HG03095 (cell line): Measurements from ENCODE around the gene SOST.

Experiments used
- ATAC-seq: cut with Tn5 transposase; IDR thresholded peaks from one replicate; pipeline ENCODE4 v1.9.1; 2021; ENCODE audit warnings: moderate library complexity; ENCODE audit not compliant: unreplicated experiment

Gene SOST

DNA sequence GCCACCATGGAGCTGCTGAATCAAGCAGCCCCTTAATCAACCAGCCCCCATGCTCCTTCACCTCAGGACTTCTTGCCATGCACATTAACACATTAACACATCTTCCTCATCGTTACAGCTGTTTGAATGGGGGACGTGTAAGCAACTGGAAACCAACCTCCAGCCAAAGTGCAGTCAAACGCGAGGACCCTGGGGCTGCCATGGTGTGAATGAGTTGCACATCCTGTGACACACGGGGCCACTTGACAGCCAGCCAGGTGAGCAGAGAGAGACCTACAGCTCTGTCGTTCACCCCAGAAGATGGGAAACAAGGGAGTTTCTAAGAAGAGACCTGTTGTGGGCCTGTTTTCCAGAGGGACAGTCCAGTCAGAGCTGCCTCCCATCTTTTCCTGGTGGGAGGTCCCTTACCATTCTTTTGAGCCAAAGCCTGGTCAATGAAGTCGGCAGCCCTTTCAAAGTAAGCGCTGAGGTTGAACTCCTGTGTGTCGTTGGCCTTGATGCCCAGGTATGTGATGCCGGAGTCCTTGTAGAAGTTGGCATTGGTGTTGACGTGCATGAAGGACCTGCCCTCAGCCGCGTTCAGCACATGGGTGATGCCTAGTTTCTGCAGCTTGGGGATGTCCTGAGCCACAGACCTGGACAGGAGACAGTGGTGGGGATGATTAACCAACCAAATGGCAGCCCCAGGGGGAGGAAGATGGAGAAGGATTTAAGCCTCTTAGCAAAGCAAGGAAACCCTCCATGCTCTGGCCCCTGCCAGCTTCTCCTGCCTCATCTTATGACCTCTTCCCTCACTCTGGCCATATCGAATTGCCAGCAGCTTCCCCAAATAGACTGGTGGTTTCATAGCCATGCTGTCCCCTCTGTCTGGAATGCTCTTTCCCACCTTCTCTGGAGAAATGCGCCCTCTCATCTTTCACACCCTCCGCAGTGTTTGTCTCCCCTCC is 16.0 kb upstream of the SOST start:
- no peak for ATAC-seq

DNA sequence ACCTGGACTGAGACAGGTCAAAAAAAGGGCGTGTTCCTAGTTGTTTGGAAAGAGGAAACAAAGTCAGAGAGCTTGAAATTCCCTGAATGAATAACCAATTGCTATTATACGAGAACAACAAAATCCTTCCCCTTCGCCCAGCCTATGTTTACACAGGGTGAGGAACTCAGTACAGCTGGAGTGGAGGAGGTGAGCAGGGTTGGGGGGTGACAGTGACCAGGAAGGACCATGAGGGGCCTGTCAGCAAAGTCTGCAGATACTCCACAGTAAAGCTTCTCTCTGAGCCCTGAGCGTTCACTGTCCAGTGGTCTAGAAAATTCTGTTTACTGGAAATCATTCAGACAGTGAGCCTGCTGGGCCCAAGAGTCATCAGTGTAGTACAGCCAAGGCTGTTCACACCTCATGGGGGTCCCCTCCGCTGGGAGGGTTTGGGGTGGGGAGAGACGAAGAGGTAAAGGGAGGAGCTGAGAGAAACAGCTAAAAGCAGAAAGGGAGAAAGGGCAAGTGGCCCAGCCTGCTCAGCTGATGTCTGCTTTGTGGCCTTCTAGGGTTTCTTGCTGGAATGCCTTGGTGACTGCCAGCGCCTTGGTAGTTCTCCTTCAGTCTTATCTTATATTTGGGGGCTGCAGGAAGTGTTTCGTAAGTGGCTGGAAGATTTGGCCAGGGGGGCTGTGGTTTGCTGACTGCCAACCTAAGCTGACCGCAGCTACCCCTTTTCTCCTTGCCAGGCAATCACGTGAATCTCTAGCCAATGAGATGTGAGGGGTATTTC is 14.5 kb upstream of the SOST start:
- no peak for ATAC-seq

DNA sequence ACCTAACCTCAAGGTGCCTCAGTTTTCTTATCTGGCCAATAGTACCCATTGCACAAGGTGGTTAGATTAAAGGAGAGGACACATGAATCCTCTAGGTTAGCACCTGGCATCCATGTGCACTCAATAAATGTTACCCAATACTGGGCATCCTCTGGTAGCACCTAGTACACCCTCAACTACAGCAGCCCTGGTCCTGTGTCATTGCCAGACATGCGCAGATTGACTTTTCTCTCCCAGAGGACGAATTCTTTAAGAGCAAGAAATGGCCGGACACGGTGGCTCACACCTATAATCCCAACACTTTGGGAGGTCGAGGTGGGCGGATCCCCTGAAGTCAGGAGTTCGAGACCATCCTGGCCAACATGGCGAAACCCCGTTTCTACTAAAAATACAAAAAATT is 12.9 kb upstream of the SOST start:
- ATAC-seq, result no peak

DNA sequence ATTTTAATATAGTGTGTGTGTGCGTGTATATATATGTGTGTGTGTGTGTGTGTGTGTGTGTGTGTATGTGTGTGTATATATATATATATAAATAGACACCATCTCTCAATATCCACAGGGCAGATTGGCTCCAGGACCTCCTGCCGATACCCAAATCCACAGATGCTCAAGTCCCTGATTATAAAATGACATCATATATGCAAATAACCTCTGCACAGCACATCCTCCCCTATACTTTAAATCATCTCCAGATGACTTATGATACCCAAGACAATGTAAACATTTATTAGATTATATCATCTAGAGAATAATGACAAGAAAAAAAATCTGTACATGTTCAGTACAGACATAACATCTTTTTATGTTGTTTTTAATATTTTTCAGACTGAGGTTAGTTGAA is 12.4 kb upstream of the SOST start:
- ATAC-seq, result no peak

DNA sequence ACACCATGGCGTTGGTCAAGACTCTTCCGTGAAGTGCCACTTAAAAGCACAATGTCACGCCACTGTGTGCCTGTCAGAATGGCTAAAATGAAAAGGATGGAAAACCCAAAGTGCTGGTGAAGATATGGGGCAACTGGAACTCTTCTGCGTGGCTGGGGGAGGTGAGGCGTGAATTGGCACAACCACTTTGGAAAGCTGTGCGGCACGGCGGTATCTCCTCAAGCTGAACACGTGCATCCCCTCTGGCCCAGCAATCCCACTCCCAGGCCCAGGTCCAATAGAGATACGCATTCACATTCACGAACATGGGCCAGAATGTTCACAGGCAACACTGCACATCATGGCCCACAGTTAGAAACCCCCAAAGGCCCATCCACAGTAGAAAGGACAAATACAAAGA is 11.3 kb upstream of the SOST start:
- no peak for ATAC-seq

DNA sequence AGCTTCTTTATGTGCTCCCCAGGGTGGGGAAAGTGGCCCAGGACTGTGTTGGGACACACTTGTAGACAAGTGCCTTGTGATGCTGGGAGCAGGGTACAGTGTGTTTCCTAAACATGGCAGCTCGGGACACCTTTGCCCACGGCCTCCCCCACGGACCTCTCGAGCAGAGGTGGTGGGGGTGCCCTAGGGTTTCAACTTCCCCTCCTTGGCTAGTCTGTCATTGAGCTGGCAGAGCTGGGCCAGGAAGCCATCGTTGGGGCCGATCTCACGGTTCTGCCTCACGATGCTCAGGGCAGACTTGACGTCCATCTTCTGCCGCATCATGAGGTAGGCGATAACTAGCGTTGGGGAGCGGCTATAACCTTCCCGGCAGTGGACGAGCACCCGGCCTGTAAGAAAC is 10.8 kb upstream of the SOST start:
- ATAC-seq, result no peak

DNA sequence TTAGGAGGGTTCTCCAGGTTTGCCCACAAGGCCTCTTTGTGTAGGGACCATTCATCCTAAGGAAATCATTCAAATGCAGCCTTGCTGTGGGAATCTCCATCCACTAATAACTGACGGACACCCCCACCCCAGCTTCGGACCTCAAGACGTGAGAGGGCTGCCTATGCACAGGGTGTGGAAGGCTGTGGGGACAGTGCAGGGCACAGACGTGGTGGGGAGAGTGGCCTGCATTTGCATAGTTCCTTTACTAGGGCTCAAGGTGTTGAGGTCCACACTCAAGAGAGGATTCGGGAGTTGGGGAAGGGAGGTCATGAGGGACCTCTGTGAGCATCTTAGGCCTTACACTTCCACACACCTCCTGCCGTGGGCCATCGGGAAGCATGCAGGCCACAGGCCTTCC is 10.4 kb upstream of the SOST start:
- ATAC-seq, result no peak

DNA sequence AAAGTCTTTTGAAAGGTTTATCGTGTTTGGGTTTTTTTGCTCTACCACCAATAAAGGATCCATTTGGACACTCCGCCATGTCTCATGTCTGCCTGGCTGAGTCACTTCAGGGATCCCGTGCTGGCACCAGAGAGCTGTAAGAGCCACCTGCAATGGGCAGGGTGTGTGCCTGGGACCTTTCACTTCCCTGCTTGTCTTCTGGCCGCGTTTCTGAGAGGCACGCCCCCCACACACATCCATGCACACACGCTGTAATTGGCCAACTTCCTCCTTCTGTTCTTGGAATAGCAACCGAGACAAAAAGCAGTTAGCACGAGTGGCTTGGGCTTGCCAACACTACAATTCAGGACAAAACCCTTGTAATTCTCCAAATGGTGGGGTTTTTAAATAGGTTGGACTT is 9.8 kb upstream of the SOST start:
- ATAC-seq, result no peak

DNA sequence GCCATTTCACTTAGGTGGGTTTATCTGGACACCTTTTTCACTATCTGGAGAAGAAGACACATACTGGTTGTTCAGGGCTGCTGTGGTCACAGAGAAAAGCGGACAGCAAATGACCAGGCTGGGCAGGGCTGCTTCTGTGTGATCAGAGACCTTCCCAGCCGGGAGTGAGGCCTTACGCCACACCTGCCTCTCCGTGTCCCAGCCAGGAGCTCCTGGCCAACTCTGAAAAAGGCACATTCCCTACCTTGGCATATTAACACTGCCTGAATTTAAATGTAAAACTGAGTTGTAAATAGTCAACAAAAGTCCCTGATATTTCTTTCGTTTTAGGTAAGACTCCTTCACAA is 9.1 kb upstream of the SOST start:
- no peak for ATAC-seq

DNA sequence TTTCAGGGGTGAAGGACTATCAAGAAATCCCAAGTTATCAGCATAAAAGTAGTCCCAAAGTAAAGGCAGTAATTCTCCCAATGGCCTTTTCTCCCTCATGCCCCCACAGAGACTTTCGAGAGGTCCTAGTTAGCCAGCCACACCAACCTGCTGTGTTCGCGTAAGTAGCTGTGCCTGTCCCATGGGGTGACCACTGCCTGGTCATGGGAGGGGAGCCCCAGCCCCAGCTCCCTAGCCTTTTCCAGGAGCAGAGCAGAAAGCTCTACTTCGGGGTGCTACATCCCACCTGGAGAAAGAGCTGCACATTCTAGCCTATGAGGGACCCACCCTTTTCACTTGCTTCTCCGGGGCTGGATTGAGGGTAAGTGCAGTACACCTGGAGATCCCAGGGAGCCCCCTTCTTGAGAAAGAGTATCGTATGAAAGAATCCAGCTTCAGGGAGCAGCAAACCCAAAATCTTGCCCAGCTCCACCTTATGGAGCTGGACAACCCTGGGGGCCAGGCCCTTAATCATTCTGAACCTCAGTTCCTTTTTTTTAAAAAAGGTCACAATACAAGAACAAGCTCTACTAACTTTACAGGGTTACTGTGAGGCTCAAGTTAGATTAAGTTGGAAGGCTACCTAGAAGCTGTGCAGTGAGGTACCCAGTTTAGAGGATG is 8.6 kb upstream of the SOST start:
- ATAC-seq, result no peak

DNA sequence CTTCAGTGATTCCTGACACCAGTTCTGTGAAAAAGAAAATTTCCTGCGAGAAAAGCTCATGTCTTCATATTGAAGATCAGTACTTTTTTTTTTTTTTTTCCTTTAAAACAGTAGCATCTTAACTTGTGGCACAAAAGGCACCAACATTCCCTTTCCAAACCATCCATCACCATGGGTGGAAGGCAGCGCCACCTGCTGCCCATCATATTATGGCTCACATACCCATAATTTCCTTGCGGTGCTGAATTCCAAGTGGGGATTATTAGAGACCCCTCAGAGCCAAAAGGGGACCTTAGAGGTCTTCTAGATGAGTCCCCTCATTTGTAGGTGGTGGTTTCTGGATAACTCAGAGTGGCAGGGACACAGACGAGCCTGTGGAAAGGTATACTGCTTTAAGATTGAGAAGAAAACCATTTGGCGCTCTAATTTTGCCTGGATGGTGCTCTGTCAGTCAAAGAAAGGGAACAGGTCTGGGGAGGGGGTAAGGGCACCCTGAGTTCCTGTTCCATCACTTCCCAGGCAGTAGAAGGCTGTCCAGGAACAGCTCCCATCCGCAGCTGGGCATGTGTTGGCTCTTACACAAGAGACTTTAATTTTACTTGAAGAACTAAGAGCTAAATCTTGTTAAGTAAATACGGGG is 7.9 kb upstream of the SOST start:
- ATAC-seq, result no peak

DNA sequence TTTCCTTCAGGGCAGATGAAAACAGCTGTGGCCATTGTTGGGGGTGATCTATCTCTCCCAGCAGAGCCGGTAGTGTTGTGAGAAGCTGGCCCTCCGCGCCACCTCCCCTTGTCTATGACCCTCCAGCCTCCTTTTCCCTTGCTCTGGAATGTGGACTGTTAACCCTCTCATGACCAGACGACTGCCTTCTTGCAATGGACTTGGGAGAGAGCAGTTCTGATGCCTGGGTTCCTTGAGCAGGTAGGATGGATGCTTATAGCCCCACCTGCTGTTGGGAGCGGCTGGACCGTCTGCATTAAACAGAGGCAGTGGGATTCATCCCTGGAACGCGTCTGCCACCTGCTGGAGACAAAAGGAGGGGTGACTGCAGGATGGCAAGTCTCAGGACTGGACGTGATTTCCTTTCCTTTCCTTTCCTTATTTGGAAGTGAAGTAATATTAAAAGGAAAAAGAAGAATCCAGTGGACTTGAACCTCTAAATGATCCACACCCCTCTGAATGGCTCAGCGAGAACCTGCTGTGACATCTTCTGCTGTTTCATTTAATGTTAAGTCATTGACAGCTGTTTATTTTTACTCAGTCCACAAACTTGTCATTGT is 1.8 kb upstream of the SOST start:
- ATAC-seq, result peak; percentile 68

DNA sequence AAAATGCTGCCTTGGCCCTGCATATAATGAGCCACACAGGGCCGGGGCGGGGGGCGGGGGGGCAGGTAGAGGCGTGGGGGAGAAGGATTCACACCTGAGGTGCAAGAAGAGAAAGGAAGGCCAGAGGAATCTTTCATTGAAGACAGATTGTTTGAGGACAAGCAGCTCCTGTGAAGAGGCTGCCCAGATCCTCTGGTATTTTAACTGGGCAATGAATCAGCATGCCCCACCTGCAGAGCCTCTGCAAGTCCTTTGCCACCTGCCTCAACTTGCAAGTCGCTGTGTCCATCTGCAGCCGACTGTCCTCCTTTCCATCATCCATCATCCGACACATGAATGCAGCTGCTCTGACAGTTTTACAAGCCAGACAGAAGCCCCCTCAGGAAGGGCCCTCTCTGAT is 1.2 kb upstream of the SOST start:
- ATAC-seq, result no peak

DNA sequence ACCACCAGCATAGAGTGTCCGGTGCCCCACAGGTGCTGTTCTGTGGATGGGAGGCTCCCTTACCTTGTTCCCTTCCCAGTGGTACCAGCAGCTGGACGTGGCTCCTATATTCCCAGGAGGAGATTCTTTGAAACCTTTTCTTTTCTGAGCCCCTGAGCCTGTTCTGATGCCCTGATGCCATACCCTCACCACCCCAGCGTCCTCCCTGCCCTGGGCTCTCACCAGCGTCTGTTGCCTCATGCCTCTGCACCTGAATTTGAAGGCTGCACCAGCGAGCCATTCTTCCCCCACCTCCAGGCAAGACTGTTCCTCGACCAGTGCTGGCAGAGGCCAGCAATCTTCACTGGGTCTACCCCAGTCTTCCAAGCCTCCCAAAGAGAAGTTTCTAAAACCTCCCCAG is 505 bp downstream of the SOST start:
- ATAC-seq, result no peak

DNA sequence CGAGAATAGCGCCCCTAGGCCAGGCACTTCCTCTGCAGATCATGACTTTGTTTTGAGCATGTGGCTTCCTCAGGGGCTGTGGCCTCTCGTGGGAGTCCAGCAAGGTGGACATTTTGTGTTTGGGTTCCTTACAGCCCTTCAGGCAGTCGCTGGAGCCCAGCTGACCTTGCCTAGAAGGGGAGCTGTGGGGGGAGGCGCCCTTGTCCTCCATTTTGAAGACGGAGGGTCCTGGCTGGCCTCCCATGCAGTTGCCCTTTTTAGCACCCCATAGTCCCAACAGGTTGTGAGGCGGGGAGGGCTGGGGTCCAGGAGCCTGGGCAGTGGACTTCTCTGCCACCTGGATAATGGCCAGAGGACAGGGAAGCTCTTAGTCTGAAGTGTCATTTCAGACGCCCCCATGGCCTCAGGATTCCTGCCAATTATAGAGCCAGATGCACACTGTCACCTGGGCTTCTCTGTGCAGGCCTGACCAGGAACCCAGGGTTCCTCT is 1.4 kb downstream of the SOST start:
- ATAC-seq, result no peak

DNA sequence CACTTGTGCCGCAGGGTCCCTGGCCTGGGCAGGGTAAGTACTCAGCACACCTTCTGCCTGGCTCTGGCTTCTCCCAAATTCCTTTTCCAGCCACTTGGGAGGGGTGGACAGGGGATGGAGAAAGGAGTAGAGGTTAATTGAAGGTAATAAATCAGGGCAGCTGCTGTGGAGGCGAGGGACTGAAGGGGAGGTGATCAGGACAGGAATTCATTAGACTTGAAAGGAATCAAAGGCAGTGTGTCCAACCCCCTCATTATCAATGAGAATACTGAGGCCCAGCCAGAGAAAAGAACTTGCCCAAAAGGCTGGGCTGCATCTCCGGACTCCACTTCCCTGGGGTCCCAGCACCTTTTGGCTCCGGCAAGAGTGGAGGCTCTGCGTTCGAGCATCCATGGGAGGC is 2.4 kb downstream of the SOST start:
- no peak for ATAC-seq

DNA sequence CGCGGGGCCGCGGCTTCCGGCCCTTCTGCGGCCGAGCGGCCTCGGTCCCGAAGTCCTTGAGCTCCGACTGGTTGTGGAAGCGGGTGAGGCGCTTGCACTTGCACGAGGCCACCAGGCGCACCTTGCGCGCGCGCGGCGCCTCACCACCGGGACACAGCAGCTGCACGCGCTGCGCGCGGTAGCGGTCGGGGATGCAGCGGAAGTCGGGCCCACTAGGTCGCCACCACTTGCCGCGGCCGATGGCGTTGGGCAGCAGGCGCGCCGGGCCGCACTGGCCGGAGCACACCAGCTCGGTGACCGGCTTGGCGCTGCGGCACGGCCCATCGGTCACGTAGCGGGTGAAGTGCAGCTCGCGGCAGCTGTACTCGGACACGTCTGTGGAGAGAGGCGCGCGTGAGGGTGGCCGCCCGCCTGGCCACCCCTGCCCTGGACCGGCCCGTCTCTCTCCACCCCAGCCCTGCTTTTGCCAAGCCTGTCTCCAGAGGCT is 3.2 kb downstream of the SOST start:
- ATAC-seq, result no peak

DNA sequence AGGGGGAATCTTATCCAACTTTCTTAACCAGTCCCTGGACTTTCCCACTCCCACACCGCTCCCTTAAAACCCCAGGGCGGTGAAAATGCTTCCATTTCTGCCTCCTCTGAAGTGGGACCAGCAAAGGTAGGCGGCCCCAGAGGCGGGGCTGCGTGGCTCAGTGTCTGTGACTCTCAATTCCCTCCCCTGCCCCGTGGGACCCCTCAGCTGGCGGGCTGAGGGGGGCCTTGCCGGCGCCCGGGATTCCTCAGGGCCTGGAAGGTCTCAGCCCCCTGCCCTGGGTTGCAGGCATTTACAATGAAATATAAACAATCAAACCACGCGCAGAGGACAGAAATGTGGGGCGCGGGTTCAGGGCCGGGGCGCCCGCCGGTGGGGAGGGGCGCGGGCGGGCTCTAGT is 3.6 kb downstream of the SOST start:
- ATAC-seq, result no peak

DNA sequence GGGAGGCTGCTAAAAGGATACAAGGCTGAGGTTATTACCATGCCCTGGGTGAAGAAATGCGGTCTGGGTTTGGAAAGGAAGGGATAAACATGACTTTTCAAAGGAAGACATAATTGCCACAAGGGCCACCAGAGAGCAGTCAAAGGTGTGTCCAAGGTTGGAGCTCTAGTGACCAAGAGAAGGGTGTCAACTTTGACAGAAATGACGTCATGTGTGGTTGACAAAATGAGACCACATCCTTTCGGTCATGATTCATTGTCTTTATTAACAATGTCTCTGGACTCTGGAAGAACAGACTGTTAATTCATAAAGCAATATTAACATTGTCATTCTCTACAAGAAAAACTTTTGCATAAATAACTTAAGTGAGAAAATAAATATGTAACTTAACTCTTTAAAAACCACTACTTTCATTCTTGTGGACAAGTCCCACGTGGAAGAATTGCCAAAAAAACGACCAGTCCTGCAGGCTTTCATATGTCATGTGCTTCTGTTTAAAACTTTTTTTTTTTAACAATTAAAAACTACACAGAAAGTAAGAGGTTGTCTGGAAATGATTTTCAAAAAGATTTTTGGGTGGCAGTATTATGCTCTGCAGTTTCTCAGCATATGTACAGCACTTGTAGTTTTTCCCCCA is 5.0 kb downstream of the SOST start:
- no peak for ATAC-seq

DNA sequence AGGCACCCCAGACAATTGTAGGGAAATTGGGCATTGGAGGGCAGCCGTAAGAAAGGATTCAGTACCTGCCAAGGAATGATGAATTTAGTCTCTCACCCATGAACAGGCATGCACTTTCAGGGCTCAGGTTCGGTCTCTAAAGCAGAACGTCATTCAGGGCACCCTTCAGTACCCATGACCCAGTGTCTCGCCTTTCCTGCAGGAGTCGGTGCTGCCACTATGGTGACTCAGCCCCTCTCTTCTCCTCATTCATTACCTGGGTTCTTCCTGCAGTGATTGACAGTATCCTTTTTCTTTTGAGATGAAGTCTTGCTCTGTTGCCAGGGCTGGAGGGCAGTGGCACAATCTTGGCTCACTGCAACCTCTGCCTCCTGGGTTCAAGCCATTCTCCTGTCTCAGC is 8.4 kb downstream of the SOST start:
- no peak for ATAC-seq
